Measurements from ENCODE around the gene TRIAP1.

DNA sequence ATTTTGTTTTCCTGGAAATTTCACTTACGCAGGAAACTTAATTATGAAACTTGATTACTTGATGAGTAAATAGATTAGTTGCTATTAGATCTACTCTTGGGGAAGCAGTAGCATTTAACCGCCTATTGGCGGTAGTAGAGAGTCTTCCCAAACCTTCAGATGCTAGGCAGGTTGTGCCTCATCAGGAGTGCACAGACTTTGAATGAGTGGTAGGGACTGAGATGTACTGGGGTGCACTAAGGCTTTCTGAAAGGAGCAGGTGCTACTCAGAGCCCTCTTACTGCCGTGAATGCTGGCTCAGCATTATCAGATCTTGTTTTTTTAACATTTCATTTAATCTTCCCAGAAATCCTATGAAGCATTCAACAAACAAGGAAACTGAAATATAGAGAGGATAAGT, 7.8 kb upstream of the TRIAP1 start:
- TF ChIP-seq, protein P1, sequence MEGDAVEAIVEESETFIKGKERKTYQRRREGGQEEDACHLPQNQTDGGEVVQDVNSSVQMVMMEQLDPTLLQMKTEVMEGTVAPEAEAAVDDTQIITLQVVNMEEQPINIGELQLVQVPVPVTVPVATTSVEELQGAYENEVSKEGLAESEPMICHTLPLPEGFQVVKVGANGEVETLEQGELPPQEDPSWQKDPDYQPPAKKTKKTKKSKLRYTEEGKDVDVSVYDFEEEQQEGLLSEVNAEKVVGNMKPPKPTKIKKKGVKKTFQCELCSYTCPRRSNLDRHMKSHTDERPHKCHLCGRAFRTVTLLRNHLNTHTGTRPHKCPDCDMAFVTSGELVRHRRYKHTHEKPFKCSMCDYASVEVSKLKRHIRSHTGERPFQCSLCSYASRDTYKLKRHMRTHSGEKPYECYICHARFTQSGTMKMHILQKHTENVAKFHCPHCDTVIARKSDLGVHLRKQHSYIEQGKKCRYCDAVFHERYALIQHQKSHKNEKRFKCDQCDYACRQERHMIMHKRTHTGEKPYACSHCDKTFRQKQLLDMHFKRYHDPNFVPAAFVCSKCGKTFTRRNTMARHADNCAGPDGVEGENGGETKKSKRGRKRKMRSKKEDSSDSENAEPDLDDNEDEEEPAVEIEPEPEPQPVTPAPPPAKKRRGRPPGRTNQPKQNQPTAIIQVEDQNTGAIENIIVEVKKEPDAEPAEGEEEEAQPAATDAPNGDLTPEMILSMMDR (optimal IDR thresholded peaks at IDR 0.05 in 1 of 3, IDR thresholded peaks at IDR 0.05 in 1 of 3, conservative IDR thresholded peaks at IDR 0.05 in 1 of 3; ENCODE audit: extremely low read depth in 1 of 3, insufficient read depth in 2 of 3, low read length in 3 of 3), result peak; percentile 50 to 79 (median 66)
- TF ChIP-seq EZH2 (IDR thresholded peaks at IDR 0.05; ENCODE audit: low read length), result no peak
